Stimulated activated CD8-positive, alpha-beta memory T cell treated with anti-CD3 and anti-CD28 coated beads, Interleukin-15, amount 100 ng/mL, for 1 hour (primary cell): ENCODE data around the gene EML4.

Experiments used
- DNase-seq: peaks from one replicate; pipeline ENCODE4 v3.0.0-alpha.2; 2020; ENCODE audit warnings: low read depth

Gene EML4

DNA sequence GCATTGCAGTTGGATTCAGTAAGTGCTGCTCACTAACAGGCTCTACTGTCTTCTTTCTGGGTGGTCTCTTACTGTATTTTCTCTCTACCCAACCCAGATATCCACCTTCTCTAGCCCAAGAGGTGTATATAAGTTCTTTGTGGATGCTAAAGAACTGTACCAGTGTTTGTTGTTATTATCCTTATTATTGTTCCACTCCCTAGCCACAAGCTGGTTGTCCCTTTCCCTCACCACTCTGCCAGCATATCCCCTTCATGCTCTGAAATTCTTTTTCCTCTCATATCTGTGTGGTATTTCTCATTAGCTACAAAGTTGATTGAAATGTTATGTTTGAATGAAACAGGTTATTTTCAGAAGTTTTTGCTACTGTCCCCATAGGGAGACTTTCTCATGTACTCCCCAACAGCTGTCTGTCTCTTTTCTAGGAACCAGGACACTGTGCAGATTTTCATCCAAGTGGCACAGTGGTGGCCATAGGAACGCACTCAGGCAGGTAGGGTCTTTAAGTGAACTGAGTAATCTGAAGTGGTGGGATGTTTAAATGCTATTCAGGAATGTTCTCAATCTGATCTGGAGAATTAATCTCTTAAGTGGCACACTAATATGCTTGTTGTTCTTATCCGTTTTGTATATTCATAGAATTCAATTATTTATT, 135.0 kb downstream of the EML4 start:
- no peak for DNase-seq

DNA sequence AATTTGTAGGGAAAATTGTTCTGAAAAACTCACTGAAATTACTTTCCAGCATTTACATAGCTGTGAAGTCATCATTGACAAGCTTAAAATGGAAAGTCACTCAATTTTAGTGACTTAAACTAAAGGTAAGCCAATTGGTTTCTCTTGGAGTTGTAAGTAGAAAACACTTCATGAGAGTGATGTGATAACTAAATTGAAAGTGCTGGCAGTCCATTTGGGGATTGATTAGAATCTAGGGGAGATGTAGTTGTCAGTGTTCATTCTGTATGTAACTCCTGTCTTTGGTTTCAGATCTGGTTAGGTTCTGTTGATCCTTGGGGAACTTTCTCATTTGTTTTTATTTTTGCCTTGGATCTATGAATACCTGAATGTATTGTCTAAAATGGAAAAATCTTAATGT, 138.0 kb downstream of the EML4 start:
- DNase-seq = no peak

DNA sequence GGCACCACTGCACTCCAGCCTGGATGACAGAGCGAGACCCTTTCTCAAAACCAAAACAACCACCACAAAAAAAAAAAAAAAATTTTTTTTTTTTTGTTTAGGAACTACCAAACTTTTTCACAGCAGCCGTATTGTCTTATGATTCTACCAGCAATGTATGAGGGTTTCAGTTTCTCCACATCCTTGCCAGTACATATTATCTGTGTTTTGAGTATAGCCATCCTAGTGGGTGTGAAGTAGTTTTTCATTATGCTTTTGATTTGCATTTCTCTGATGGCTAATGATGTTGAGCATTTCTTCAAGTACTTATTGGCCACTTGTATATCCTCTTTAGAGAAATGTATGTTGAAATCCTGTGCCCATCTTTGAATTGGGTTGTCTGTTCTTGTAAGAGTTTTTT, 140.2 kb downstream of the EML4 start:
- no peak for DNase-seq

- DNase-seq = no peak
Observed at GRCh38 chr2:42310007-42310515, 140.9 kb downstream of the EML4 start.

- DNase-seq = no peak
Observed at GRCh38 chr2:42312106-42312505, 143.0 kb downstream of the EML4 start.

DNA sequence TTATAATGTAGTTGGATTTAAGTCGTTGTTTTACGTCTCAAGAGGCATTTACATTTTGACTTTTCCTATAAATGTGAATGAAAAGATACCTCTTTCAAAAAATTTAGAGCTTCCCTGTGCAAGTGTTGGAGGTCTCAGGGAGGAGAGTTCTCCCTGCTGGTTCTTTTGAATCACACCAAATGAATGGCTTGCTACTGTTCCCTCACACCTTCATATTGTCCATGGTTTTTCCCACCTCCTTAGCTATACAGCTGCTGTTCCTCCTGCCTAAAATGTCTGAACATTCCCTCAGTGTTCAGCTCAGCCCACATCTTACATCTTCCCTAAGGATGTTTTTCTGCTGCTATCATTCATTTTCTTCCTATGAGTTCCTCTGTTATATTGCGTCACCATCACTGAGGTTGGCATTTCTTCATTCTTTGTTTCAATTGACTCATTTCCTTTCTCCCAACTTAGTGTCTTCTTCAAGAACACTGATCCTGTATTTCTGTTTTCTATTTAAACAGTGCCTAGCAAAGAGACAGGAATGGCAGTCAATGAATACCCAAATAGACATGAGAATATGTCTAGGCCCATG, 145.8 kb downstream of the EML4 start:
- no peak for DNase-seq

- no peak for DNase-seq
Observed at GRCh38 chr2:42315844-42316470, 146.8 kb downstream of the EML4 start.

DNA sequence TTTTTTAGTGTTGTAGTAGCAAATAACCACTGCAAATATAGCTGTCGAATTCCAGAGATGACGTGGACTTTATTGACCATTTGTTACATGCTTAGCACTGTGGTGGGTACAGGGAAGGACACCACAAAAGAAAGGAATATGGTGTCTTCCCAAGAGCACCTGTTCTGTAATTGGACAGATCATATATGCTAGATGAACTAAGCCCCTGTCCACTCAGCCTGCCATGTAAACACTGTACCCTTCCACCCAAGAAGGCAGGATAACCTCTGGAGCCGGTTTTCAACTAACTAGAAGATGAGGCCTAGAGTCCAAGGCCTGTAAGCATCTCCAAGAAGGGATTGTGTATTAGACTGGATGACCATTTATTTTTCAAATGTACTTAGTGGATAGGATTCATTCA, 147.8 kb downstream of the EML4 start:
- DNase-seq = no peak

DNA sequence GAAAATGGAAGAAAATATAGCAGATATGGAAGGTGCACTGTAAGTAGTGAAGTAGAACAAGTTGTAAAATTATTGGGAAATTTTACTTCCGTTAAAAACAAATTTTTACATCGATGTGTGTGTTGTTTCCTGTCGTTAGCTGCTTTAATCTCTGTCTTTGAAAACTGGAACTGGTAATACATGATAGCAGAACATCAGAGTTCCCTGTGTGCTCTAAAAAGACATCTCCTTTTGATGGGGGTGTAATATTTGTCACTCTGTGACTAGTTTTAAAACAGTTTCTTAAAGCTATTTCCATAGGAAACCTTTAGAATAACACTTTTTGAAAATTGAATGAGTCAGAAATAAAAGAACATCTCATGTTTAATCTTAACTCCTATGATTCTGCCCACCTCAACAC, 148.3 kb downstream of the EML4 start:
- DNase-seq = no peak

GRCh38 chr2:42317945-42318344, 148.8 kb downstream of the EML4 start:
- no peak for DNase-seq

DNA sequence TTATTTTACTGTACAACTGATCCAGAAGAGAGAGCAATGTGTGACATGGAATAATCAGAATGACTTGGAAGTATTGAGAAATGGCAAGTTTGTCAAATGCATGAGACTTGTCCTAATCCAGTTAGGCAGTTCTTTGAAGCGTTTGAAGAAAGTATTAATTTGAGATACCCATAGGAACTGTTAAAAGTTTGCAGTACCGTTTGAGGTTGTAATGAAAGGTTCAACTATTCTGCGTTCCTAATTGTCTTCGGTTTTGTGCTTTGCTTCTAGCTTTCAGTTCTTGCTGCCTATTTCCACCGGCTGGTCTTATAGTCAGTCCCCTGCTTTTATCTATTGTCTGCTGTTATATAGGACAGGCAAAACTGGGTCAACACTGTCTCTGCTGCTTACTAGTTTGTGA, 150.1 kb downstream of the EML4 start:
- DNase-seq = no peak

DNA sequence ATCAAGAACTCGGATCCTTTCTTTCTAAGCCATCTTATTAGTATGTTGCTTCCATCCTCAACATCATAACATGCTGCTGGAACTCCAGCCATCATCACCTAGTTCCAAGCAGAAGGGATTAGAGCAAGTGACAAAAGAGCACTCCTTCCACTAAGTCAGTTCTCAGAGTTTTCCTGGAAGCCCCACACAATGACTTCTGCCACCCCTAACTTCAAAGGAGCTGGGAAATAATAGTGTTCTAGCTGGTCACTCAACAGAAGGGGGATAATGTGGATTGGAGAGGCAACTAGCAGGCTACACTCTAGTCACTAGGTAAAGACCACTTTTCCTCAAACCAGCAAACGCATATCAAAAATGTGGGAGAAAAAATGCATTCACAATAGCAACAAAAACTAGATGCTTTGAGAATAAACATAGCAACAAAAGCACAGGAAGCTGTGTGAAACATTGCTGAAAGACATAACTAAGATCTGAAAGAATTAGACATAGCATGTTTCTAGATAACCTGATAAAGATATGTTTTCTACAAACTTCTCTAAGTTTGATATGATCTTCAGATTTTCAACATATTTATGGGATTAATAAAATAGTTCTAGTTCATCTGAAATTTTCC, 152.4 kb downstream of the EML4 start:
- DNase-seq = no peak

DNA sequence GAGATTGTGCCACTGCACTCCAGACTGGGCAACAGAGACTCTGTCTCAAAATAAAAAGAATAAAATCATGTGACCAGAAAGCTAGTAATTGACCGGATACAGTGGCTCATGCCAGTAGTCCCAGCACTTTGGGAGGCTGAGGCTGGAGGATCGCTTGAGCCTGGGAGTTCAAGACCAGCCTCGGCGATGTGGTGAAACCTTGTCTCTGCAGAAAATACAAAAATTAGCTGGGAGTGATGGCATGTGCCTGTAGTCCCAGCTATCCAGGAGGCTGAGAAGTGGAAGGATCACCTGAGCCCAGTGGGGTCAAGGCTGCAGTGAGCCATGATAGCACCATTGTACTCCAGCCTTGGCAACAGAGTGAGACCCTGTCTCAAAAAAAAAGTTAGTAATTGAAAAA, 155.1 kb downstream of the EML4 start:
- DNase-seq = no peak

GRCh38 chr2:42324949-42325348, 155.8 kb downstream of the EML4 start:
- no peak for DNase-seq

GRCh38 chr2:42325609-42326008, 156.5 kb downstream of the EML4 start:
- no peak for DNase-seq

- DNase-seq = no peak
Observed at GRCh38 chr2:42327125-42327524, 158.0 kb downstream of the EML4 start.

- DNase-seq = no peak
Observed at GRCh38 chr2:42328148-42328833, 159.1 kb downstream of the EML4 start.

DNA sequence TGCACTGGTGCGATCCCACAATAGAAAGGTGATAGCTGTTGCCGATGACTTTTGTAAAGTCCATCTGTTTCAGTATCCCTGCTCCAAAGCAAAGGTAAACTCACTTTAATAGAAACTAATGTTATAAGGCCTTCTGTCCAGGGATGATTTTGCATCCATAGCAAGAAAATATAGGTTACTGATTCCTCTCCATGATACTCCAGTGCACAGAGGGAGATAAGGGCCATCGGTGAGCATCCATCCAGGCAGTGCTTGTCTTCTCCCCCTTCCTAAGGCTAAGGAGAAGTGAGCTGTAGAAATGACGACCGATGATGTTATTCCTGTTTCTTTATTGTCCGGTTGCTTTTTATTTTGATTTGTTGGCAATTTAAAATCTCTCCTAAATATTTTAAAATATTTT, 159.8 kb downstream of the EML4 start:
- DNase-seq = no peak

- DNase-seq = no peak
Observed at GRCh38 chr2:42329736-42330135, 160.6 kb downstream of the EML4 start.

- no peak for DNase-seq
Observed at GRCh38 chr2:42331569-42332284, 162.6 kb downstream of the EML4 start.

DNA sequence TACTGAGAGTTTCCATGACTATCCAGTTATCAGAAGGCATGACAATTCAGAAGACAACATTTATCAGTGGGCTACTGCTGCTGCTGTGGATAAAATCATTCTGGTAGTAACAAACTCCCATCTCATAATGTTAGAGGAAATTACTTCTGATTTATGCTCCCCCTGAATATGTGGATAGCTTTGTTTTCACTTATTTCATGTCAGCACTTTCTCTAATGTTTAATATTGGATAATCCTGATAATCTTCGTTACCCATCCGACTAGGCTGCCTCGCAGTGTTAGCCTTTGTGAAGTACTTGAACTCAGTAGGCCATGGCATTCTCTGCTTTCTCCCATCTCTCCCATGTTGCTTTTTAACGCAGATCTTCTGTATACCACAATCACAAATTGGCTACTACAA, 163.4 kb downstream of the EML4 start:
- DNase-seq = no peak

DNA sequence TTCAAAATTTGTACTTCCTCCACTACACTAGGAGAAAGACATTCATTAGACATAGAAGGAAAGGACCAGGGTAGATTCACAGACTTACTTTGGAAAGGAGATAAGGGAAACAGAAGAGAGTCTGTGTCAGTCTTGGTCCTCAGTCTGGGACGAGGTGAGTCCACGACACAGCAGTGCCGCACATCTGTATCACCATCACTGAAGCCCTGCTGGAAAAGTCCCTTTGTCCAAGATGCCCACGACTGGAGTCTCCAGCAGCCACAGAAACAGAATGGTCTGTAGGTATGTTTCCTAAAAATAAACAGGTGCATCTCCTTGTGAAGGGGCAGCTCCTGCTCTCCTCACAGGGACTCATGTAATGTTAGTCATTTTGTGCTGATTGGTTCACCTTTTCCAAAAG, 164.4 kb downstream of the EML4 start:
- DNase-seq = no peak
